GM18873 (cell line): Measurements from ENCODE around the gene FGD5.
A peak's percentile ranks its signal among the peaks of the same experiment; 100 is the strongest.

ENCODE experiments used
- ATAC-seq: cut with Tn5 transposase; IDR thresholded peaks from one replicate; pipeline ENCODE4 v1.9.1; 2021; ENCODE audit warnings: mild to moderate bottlenecking, moderate library complexity, moderate number of reproducible peaks; ENCODE audit not compliant: unreplicated experiment, low FRiP score

Gene FGD5

DNA sequence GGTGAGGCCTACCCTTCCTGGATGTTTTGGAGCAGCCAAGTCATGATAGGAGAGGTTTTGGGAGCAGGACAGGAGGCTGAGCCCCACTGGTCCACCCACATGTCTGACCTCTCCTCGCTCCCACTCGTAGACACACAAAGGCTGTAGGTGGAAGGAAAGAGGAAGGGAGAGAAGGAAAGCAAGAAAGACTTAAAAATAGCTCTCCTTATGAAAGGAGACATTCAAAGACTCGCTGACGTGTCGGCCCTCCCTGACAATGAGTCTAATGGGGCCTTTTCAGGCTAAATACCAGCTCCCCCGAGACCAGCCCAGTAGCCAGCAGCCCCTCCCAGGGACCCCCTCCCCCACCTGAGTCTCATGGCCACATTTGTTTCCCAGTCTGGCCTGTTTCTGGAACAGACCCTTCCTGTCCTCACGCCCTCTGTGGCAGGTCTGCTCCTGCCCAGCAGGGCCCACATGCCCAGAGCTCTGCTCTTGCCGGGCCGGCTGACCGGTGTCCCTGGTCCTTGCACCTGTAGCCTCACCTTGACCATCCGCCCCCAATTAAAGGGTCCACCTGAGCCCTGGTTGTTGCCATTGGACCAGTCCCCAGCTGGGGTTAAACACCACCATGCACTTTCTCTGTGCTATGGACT, 49.3 kb downstream of the FGD5 start:
- no peak for ATAC-seq

DNA sequence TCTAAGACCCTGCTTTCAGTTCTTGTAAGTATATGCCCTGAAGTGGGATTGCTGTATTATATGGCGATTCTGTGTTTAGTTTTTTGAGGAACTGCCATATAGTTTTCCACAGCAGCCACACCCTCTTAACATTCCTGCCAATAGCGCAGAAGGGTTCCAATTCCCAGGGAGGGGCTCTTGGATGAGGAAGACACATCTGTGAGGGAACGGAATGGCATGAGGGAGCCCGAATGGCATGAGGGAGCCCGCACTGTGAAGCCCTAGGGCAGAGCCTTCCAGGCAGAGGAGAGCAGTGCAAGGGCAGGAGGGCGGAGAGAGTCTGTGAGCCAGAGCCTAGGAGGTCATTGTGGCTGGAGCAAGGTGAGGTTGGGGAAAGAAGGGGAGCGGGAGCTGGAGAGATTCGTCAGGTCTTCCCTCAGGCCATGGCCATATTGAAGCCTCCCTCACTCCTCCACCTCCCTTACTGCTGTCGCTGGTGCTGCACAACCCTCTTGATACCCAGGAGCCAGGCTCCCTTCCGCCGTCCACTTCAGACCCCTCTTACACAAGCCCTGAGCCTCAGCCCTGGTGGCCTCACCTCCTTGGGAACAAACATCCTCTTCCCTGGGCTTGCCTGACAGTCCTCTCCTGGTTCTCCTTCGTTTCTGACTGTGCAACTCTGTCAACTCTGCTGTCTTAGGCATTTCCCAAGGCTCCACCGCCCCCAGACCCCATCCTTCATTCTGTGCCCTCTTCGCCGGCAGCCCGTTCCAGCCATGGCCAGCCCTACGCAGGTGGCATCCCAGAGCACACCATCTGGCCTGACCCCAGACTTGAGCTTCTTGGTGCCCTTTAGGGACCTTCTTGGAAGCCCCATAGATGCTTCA, 51.4 kb downstream of the FGD5 start:
- no peak for ATAC-seq

DNA sequence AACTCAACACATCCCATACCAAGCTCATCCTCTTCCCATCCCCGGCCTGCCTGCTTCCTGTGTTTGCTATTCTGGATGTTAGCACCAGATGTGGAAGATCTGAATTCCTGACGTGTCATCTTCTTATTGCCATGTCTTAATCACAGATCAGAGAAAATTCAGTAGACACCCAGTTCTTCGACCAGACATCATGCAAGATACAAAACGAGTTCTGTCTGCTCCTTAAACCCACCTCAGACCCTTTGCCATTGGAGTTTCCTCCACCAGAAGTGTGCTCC, 52.0 kb downstream of the FGD5 start:
- no peak for ATAC-seq

DNA sequence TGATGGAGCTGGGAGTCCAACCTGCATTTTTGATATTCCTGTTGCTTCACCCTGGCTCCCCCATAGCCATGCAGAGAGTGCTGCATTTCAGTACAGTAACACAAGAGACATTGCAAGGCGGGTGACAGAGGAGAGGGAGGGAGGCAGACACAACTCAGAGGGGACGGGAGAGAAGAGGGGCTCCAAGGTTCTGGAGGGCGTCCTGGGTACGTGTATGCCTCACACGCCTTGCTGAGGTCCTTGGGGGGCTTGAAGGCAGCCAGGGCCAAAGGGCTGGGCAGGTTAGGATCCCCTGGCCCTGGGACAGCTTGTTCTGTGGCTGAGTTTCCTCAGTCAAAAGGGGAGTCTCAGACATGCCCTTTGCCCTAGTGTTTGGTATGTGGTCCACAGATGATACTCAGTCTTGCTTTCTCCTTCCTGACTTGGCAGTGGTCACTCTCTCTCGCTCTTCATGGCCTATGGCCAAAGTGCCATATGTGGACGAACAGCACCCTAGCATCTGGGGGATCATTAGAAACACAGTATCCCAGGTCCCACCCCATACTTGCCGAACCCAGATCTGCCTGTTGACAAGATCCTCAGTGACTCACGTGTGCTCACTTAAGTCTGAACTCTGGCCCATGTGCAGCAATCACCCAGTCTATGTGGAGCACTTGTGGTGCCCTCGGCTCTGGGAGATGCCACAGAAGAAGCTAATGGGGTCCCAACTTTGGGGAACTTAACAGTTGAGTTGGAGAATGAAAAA, 52.9 kb downstream of the FGD5 start:
- no peak for ATAC-seq

DNA sequence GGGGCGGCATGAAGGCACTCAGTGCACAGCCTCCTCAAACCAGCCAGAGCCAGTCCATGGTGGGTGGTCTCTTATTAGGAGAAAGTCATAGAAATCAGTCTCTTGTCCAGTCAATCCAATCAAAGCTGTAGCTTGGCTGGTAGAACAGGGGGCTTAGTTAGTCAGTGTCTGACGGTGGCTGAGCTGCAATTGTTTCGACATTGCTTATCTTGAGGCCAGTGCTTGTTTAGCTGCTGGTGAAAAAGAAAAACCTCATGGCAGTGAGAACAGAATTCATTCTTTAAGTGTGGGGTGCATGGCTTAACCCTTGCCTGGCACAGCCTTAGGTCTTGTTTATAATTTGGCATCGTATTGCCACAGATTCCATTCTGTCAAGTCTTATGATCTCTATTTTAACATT, 53.9 kb downstream of the FGD5 start:
- ATAC-seq = no peak

DNA sequence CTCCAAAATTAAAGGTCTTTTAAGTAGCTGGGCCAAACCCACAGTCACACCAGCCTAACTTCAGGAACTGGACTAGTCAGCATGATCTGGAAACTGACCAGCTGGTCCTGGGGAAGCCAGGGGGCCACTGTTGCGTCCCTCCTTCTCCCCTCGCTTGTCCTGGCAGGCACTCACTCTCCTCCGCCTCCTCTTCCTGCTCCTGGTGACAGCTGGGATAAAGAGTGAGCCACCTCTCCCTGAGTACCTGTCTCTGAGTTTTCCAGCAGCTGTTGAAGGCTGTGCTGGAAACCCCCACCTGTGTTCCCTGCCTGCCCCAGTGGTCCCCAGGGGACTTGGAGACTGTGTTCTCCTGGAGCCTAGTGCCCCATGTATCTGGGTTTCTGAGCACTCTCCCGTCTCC, 56.0 kb downstream of the FGD5 start:
- no peak for ATAC-seq

DNA sequence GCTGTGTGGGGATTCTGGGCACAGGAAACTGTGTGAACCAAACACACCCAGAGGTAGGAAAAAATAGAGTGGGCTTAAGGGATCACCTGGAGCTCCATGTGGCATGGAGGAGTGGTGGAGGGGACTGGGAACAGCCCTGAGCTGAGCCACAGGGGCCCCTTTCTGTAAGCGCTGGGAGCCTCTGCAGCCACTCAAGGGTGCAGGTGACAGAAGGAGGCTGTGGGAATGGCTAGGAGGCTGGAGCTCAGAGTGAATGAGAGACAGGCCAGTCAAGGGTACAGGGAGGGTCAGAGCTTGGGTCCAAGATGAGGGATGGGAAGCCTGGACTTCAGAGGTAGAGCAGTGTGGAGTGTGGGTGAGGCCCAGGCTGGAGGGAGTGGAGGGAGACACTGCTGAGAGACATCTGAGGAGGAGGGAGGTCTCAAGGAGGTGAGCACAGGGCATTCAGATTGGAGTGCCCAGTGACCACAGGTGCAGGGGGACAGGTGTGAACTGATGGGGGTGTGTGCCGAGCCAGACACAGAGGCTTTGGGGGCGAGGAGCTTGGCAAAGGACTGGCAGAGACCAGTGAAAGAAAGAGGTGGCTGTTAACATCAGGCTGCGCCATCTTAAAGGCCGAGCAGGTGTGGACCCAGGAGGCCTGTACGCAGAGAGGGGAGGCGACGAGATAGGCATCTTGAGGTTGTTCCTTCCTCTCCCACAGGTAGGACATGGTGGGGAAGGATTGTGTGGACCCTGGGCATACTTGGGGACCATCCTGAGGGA, 56.8 kb downstream of the FGD5 start:
- ATAC-seq = no peak

DNA sequence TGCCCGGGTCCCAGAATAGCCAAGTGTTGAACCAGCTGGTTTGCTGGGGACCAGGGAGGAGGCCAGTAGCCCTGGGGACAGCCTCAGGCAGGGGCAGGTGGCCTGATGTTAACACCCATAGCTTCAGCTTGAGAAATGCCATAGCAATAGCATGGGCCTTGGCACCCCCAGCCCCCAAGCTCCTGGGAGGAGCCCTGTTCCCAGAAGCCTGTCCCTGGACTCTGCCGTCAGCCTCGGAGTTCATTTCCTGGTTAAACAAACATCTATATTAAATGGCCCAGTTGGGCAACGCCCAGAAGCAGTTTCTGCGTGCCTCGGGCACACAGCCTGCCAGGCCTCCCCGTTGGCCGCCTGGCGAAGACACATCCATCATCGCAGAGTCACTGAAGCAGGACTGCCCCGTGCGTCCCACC, 58.2 kb downstream of the FGD5 start:
- no peak for ATAC-seq

DNA sequence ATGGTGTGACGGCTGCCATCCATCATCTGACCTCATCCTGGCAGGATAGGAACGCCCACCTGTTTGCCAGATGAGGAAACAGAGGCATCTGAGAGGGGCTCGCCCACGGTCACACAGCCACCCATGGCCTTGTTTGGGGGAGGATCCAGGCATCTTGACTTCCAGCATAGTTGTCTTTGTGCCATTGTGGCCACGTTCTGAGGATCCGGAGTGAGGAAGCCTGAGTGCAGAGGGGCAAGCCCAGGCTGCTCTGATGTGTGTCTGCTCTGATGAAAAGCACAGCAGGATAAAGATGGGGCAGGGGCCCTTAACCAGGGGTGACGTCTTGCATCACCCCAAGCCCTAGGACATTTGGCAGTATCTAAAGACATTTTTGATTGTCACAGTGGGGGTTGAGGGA, 58.7 kb downstream of the FGD5 start:
- no peak for ATAC-seq

DNA sequence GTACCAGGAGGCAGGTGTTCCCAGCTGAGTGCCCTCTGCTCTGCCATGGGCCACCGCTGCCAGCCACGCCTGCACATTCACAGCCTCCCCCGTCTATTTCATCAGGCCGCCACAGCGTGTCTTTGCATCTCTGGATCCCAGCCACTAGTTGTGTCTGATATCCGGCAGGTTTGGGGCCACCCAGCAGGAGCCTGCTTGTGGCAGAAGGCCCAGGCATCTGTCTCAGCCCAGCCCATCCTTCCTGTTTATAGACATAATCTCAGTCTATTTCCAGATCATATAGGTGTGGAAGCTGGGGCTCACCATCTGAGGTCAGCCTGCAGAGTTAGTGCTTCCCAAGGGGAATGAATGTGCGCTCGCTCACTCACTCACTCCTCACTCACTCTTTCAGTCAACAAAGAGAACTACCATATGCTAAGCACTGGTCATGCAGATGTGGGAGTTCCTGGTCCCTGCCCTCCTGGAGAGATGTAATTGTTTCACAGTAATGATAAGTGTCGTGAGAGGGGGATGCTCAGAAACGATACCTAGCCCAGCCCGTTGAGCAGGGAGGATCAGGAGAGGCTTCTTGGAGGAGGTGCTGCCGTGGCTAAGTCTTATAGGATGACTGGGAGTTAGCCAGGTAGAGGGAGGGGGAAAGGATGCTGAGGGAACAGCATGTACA, 60.6 kb downstream of the FGD5 start:
- ATAC-seq = no peak

DNA sequence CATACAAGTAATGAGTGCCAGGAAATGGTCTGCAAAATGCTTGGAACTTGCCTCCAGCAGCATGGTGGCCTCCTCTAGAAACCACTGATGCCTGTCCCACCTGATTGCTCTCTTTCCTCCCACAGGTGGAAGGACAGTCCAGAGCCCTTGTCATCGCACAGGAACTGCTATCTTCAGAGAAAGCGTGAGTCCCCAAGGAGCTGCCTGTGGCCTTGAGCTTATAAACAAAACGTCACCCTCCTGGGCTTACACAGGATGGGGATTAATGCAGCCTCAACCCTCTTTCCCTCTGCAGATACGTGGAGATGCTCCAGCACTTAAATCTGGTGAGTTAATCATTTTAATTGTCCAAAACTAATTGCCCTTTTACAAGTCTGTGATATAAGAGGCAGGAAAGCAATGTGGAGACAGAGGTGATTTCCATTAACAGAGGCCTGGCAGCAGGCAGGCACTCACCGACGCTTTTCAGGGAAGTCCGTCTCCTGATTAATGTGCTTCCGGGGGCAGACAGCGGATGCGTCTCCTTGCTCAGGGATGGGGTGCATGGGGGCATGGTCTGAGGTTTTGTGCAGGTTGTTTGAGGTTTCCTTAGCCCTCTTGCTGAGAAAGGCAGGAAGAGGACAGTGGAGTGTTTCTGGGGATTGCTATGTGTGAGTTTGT, 61.8 kb downstream of the FGD5 start:
- ATAC-seq = no peak

DNA sequence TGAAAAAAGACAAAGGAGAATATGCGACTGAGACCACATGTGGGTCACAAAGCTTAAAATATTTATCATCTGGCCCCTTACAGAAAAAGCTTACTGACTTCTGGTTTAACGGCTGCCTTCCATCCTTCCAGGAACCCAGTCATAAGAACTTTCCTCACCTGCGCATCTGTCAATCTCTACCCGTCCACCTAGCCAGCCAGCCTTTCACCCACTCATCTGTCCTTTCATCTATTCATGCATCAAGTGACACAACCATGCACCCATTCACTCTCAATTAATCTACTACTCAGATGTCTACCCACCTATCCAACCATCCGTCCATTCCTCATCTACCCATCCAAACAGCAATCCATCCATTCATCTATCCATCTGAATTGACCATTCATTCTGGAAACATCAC, 64.5 kb downstream of the FGD5 start:
- ATAC-seq = no peak

DNA sequence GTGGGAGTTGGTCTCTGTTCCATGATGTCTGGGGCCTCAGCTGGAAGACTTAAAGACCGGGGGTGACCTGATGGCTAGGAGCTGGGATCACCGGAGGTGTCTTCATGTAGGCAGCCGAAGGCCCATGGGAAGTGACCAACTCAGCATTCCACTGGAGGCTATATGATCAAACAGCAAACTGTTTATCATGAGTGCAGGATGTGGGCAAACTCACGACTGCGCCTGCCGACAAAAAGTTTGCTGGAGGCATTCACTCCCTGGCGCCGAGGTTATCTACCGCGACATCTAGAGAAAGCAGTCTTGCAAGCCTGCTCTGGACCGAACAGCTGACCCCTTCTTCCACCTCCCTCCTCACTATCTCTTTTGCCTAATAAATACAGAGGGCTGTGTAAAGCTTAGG, 65.9 kb downstream of the FGD5 start:
- ATAC-seq = no peak

DNA sequence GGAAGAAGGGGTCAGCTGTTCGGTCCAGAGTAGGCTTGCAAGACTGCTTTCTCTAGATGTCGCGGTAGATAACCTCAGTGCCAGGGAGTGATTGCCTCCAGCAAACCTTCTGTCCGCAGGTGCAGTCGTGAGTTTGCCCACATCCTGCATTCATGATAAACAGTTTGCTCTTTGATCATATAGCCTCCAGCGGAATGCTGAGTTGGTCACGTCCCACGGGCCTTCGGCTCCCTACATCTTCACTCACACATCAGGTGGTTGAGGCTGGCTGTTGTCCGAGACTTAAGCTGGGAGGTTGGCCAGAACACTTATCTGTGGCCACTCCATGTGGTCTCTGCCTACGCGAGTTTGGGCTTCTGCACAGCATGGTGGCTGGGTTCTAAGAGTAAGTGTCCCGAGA, 66.5 kb downstream of the FGD5 start:
- no peak for ATAC-seq

DNA sequence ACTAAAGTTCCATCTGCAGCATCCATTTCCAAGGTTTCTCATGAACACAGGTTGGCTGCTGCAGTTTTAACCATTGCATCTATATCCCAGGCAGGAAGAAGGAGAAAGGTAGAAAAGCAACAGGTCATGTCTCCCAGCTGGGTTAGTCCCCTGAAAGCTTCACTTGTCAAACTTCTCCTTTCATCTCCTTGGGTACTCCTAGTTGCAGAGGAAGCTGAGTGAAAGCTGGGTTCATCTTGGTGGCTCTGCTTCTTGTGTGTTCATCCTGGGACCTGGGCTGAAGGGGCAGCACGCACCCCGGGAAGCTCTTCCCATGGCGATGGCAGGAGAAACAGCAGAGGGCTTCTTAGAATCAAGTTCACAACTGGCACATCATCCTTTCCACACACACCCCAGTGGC, 67.3 kb downstream of the FGD5 start:
- ATAC-seq = no peak

DNA sequence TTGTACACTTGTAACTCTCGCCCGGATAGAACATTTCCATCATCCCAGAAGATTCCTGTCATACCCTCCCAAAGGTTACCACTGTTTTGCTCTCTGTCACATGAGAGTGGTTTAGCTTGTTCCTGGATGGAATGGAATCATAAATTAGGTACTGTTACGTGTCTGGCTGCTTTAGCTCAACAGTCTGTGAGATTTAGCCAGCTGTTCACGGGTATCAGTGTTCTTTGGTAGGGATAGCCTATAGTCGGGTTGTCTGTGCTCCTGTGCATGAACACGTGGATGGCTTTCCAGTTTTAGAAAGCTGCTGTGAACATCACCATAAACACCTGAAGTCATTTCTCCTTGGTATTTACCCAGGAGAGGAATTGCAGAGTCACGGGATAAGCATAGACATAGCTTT, 70.4 kb downstream of the FGD5 start:
- no peak for ATAC-seq

DNA sequence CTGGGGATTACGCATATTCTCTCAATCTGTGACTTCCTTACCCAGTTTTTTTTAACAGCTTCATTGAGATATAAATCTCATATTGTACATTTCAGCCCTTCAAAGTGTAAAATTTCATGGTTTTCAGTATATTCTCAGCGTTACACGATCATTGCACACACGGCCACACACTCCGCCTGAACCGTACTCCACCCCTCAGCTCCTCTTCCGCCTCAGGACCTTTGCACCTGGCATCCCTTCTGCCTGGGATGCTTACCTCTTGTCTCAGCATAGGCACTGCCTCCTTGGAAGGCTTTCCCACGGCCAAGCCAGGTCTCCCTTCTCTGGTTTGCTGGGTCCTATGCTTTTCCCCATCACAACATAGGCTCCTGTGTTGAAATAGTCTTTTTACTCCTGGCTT, 71.2 kb downstream of the FGD5 start:
- ATAC-seq = no peak

DNA sequence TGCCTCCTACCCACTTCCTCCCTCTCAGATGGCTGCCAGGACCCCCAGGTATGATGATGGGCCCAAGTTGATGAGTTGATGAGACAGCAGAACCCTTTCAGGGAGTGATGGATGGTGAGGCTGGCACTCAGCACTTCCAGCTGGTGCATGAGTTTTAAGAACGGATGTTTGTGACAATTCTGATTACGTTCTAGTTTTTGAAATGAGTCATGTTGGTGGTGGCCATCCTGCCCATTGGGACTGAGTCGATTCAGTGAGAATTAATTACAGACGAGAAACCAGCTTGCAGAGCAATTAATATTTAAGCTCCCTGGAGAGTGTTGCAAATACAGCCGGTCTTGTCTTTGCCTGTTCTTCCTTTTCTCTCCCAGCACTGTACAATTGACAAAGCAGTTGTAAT, 71.7 kb downstream of the FGD5 start:
- peak; percentile 66 for ATAC-seq

DNA sequence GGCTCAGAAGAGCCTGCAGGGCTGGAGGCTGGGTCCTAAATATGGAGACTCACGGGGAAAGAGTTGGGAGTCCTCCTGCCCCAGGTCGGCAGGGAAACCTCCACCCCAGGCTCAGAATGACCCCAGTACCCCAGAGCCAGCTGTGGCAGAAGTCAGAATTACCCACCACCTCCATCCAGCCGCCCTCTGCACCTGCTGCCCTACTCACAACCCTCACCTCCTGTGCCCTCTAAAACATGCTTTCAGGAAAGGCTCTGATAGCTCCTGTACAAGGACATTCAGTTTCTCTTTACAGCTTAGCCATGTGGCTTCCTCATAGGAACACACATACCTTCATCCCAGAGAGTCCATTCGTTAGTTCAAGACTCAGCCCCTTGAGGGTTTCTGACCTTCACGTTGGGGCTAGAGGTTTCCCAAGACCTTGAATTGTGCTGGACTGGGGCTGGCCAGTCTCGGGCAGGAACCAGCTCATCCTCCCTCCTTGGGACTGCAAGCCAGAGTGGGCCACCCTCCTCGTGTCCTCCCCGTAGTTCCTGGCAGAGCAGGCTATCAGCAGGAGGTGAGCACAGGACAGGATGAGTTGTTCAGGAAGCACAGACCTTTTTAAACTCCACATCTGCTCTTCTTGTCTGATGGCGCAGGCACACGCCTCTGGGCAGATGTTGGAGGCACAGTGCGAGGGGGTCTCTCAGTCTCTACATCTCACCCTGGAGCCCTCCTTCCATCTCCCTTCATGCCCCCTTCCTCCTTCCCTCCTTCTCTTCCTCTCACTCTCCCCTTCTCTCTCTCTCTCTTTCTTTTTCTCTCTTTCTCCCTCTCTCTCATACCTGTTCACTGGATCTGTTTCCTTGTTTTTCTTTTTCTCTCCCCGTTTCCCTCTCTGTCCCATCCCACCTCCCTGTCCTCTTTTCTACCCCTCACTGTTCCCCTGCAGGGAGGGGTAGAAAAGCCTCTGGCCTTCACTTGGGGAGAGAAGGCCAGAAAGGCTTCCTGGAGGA, 72.7 kb downstream of the FGD5 start:
- no peak for ATAC-seq
